ENCODE measurements around the gene ATP6V0E2.

ATP6V0E2 gene

GRCh38 chr7:149838992-149839408 lies 34.8 kb upstream of the ATP6V0E2 start:
- no peak for DNase-seq (ENCODE audit: low read depth)

DNA sequence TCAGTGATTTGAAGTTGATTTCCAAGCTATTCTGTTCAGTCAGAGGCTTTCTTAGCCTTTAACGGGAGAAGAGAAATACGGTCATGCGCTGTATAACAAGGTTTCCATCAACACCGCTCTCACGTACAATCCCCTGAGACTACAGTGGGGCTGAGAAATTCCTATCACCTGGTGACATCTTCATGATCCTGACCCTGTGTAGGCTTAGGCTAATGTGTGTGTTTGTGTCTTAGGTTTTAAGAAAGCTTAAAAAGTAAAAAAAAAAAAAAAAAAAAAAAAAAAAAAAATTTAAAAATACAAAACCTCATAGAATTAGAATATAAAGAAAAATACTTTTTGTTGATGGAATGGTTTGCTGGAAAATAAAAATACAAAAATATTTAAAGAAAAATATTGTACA lies 33.8 kb upstream of the ATP6V0E2 start:
- no peak for DNase-seq (ENCODE audit: low read depth)

DNA sequence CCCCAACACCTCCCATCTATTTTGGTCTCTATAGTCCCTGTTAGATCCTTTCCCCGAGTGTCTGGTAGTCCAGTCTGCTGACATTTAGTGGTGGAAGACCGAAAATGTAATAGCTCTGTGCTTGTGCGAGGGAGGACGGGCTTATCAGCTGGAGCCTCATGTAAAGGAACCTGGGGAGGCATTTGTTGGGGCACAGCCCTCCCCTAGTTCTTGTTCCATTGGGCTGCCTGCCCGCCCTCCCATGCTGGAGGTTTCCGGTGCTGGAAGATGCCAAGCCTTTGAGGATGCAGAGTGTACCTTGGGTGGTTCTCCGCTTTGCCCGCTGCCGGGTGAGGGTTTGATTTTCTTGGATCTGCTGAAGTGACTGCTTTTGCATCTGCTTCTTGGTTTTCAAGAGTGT lies 30.2 kb upstream of the ATP6V0E2 start:
- DNase-seq (ENCODE audit: low read depth) = no peak

DNA sequence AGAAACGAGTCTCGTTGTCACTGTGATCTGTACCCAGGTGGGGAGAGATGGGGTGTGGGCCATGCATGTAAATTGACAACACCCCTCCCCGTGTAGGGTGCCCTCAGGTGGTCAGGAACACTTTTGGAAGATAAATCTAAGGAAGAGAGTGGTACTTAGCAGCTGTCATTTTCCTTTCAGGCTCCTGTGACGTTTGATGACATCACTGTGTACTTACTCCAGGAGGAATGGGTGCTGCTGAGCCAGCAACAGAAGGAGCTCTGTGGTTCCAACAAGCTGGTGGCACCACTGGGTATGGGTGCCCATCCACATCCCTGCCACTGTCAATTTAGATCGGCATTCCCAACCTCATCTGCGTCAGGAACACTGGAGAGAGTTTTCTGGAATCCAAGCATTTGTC lies 29.3 kb upstream of the ATP6V0E2 start:
- DNase-seq (ENCODE audit: low read depth) = no peak

DNA sequence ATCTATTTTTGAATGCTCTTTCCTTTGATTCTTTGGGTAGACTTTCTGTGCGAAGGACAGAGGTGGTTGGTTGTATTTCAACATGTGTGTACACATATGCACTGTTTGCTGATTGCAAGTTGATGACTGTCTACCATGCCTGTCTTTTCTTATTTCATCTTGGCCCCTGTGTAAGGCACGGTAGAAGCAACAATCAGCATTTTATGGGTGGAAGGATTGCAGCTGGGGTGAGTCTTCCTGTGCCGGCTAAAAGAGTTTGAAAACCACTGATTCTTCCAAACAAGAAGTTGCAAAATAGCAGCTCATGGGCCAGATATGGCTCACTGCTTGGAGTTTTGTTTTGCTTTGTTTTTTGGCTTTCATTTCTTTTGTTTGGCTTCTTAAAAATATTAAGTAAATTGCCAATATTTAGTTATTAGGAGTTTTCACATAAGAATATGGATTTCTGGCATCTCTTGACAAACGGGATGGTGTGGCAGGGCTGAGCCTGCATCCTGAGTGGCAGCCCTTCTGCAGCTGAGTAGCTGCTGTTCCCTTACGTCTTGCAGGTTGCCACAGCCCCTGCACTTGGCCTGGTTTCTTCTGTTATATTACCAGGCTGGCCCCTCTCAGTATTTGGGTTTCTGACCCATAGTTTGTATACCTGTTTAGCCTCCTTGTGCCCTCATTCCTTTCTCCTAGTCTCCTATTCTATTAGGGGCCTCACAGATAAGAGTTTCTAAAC lies 28.4 kb upstream of the ATP6V0E2 start:
- no peak for DNase-seq (ENCODE audit: low read depth)

DNA sequence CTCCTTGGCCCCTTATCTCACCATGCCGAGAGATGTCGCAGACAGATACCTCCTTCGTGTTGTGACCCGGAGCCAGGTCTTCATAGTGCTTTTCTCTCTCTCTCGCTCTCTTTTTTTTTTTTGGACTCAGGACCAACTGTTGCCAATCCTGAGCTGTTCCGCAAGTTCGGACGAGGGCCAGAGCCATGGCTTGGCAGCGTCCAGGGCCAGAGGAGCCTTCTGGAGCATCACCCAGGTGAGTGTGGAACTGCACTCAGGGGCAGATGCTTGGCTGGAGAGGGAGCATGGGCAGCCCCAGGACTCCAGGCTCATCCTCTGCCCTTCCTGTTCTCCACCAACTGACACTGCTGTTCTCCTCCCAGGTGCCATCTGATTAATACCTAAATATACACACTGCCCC lies 27.7 kb upstream of the ATP6V0E2 start:
- DNase-seq (ENCODE audit: low read depth) = no peak

GRCh38 chr7:149846436-149847046 lies 27.2 kb upstream of the ATP6V0E2 start:
- no peak for DNase-seq (ENCODE audit: low read depth)

GRCh38 chr7:149849174-149849573 lies 24.6 kb upstream of the ATP6V0E2 start:
- no peak for DNase-seq (ENCODE audit: low read depth)

DNA sequence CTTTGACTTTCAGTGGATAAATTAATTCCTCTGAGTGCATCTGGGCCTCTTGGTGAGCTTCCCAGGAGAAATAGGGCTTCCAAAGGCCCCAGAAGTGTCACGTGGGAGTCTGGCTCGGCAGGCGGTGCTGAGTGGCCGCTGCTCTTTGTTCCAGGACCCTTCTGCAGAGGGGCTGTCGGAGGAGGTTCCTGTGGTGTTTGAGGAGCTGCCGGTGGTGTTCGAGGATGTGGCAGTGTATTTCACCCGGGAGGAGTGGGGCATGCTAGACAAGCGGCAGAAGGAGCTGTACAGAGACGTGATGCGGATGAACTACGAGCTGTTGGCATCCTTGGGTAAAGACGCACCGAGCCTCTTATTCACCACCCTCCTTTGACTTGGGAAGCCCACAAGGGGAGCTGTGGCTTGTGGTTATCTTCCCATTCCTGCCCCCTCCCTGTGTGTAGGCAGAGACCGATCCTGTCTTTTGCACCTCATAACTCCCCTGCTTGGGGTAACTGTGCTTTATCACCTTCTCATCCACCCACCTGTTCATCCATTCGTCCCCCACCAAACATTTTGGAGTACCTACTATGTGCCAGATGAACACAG lies 23.7 kb upstream of the ATP6V0E2 start:
- no peak for DNase-seq (ENCODE audit: low read depth)

DNA sequence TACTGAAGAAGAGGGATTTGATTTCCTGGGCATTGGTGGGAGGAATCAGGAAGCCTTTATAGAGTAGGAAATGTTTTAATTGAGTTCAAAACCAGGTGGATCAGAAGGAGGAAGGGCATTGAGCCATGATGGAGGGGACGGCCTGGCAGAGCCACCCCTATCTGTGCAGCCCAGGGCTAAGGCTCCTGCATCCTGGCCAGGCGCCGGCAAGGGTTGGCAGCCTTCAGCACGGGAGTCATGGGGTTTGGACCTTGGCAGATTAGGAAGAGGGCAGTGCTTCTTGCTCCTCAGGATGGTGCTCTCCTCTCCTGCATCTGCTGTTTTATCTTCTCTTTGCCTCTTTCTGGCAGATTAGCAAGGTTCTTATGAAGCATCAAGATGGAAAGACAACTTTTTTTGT lies 23.1 kb upstream of the ATP6V0E2 start:
- DNase-seq (ENCODE audit: low read depth) = no peak

- DNase-seq (ENCODE audit: low read depth) = no peak
Observed at GRCh38 chr7:149851449-149851848, 22.3 kb upstream of the ATP6V0E2 start.

- DNase-seq (ENCODE audit: low read depth) = no peak
Observed at GRCh38 chr7:149853157-149853556, 20.6 kb upstream of the ATP6V0E2 start.

- no peak for DNase-seq (ENCODE audit: low read depth)
Observed at GRCh38 chr7:149854611-149855360, 19.0 kb upstream of the ATP6V0E2 start.

DNA sequence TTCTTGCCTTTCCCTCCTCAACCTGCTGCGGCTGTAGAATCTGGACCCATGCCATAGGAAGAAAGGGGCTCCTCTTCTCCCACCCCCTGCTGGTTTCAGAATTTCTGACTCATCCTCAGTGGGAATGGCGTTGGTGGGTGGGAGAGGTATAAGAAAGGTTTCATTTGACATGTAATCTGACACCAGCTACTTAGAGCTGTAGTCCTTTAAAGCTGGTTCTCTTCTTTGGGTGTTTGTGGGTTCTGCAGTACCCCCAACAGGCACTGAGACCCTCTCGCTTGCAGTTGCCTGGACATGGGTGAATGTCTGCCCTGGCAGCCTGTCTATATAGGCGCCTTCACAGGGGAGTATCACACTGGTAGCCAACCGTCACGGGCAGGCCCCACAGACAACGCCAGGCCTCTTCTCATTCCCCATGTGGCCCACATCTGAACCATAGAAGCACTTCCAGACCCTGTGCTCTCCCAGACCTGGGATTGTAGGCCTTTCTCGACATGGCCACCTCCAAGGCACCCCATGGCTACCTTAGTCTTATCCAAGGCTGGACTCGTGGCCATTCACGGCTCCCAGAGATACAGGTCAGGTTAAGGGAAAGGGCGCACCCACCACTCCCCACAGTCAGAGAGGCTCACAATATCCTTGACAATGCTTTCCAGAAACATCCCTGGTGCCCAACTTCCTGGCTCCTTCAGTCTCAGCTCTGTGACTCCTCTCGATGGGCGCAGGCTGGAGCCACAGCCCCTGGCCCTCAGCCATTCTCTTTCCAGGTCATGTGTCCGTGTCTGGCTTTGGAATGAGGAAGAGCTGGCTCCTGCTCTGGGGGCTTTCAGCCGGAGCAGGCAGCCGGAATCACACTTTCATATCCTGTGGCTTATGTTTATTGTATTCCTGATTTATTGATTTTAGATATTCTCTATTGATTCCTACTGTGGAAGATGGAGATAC lies 18.1 kb upstream of the ATP6V0E2 start:
- no peak for DNase-seq (ENCODE audit: low read depth)

- DNase-seq (ENCODE audit: low read depth) = no peak
Observed at GRCh38 chr7:149856583-149856982, 17.2 kb upstream of the ATP6V0E2 start.

DNA sequence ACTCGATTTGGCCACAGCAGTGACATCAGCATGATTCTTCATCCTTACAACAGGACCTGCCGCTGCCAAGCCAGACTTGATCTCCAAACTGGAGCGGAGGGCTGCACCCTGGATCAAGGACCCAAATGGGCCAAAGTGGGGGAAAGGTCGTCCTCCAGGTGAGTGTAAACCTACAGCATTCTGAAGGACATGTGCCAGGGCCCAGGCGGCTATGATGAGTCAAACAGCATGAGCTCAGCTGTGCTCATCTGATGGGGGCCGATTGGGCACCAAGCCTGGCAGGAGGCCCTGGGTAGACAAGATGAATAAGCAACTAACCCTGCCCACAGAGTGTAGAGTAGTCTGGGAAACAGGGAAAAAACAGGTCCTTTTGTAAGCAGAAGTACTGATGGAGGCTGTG lies 14.4 kb upstream of the ATP6V0E2 start:
- DNase-seq (ENCODE audit: low read depth) = no peak

DNA sequence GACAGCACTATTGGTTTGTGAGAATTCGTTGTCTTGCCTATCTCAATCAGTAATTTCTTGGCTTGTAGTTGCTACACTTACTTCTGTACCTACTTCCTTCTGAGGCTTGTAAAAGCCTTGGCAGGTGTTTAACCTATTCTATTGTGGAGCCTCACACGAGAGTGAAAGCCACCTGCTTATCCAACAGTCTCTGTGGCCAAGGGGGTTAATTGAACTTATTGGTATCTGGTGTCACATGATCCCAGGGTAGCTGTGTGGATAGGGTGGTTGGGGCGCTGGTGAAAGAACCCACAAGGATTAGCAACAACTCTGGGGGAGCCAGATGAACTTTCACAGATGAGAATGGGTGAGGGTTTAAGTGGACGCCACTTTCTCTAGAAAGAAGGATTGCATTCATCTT lies 13.9 kb upstream of the ATP6V0E2 start:
- DNase-seq (ENCODE audit: low read depth) = no peak

DNA sequence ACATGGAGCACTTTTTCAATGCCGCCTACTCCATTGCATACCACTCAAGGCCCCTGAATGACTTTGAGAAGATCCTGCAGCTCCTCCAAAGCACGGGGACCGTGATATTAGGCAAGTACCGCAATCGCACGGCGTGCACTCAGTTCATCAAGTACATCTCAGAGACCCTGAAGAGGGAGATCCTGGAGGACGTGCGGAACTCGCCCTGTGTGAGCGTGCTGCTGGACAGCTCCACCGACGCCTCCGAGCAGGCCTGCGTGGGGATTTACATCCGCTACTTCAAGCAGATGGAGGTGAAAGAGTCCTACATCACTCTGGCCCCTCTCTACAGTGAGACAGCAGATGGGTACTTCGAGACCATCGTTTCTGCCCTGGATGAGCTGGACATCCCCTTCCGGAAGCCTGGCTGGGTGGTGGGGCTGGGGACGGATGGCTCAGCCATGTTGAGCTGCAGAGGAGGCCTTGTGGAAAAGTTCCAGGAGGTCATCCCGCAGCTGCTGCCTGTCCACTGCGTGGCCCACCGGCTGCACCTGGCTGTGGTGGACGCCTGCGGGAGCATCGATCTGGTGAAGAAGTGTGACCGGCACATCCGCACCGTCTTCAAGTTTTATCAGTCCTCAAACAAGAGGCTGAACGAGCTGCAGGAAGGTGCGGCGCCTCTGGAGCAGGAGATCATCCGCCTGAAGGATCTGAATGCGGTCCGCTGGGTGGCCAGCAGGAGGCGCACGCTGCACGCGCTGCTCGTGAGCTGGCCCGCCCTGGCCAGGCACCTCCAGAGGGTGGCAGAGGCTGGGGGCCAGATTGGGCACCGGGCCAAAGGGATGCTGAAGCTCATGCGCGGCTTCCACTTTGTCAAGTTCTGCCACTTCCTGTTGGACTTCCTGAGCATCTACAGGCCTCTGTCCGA lies 12.7 kb upstream of the ATP6V0E2 start:
- no peak for DNase-seq (ENCODE audit: low read depth)

DNA sequence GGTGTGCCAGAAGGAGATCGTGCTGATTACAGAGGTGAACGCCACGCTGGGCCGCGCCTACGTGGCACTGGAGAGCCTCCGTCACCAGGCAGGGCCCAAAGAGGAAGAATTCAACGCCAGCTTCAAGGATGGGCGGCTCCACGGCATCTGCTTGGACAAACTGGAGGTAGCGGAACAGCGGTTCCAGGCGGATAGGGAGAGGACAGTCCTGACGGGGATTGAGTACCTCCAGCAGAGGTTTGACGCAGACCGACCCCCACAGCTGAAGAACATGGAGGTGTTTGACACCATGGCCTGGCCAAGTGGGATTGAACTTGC lies 12.1 kb upstream of the ATP6V0E2 start:
- DNase-seq (ENCODE audit: low read depth) = no peak

DNA sequence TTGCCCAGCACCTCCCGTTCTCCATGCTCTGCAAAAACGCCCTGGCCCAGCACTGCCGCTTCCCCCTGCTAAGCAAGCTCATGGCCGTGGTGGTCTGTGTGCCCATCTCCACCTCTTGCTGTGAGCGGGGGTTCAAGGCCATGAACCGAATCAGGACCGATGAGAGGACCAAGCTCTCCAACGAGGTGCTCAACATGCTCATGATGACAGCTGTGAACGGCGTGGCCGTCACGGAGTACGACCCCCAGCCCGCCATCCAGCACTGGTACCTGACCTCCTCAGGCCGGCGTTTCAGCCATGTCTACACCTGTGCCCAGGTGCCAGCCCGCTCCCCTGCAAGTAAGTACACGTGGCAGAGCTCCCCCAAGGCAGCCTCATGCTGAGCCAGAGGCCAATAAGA lies 11.6 kb upstream of the ATP6V0E2 start:
- no peak for DNase-seq (ENCODE audit: low read depth)

DNA sequence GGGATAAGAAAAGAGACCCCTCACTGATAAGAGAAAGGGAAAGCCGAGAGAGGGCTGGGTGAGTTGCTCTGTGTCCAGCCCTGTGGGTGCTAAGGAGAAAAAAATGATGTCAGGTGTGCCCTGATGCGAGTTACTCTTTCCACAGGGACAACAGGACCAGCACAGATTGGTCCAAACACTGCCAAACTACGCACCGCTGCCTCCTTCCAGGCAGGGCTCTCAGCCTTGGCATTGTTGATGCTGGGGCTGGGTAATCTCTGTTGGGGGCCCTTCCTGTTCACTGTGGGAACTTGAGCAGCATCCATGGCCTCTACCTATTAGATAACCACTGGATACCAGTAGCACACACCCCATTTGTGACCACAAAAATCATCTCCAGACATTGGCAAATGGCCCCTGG lies 10.3 kb upstream of the ATP6V0E2 start:
- no peak for DNase-seq (ENCODE audit: low read depth)

Data from stimulated activated CD8-positive, alpha-beta memory T cell treated with anti-CD3 and anti-CD28 coated beads, Interleukin-12 subunit alpha, Interleukin-12 subunit beta, amount 100 ng/mL, for 1 hour (primary cell).